HG02973 (cell line): Measurements from ENCODE around the gene SPOCK1.

Experiments
- ATAC-seq: cut with Tn5 transposase; IDR thresholded peaks from one replicate; pipeline ENCODE4 v1.9.1; 2021; ENCODE audit warnings: moderate library complexity; ENCODE audit not compliant: unreplicated experiment

Gene SPOCK1

DNA sequence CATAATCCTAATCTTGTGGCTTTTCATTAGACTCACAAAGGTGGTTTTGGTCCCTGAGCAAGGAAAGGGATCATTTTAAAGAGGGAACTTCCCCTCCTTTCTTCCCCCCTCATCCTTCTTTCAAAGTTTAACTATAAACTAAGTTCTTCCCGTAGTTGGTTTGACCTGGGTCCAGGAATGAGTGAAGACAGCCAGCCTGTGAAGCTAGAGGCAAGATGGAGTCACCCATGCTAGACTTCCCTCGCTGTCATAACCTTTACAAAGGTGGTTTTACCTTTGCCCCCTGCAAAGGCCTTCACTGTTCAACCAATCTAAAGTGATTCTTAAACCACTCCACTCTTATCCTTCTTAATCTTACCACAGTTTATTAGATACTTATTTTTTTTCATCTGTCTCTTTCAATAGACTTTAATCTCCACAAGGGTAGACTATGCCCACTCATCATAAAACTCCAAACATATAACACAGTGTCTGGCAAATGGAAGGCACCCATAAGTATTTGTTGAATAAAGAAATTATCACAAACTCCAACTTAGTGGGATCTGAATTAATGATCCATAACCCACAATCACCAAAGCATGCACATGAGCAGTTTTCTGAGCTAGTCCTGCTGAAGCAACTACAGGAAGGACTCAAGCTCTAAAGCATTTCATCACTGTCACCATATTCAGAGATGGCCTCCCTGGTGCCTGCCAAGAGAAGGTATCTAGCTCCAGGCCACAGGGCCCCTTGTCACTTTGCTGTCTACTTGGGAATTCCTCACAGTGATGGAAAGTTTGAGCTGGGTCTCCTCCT lies 369.0 kb downstream of the SPOCK1 start:
- no peak for ATAC-seq

DNA sequence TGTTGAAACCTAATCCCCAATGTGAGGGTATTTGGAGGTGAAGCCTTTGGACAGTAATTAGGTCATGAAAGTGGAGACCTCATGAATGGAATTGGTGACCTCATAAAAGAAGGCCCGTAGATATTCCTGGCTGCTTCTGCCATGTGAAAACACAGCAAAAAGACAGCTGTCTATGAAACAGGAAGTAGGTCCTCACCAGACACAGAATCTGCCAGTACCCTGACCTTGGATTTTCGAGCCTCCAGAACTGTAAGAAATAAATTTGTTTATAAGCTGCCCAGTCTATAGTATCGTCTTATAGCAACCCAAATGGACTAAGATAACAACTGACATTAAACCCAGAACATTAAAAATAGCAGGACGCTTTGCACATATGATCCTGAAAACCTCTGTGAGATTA lies 371.1 kb downstream of the SPOCK1 start:
- no peak for ATAC-seq

- no peak for ATAC-seq
These were observed 372.3 kb downstream of the SPOCK1 start for GRCh38 chr5:137126829-137127228.

GRCh38 chr5:137122558-137122957 lies 376.6 kb downstream of the SPOCK1 start:
- no peak for ATAC-seq

GRCh38 chr5:137122075-137122474 lies 377.1 kb downstream of the SPOCK1 start:
- ATAC-seq: no peak

DNA sequence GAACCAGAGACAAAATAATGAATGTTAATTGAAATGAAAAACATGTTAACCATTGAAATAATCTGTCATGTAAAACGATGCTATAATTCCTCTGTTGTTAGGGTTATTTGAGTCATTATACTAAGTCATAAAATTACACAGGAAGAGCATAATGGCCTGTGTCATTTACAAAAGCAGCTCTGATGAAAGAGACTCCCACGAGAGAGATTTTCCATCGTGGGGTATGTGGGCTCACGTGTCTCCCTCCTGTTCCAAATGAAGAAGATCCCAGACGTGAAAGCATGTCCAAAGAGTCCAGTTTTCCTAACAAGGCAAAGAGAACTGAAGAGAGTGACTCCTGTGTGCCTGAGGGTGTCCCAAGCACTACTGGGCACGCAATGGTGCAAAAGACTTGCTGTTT lies 379.8 kb downstream of the SPOCK1 start:
- no peak for ATAC-seq

- no peak for ATAC-seq
These were observed 380.5 kb downstream of the SPOCK1 start for GRCh38 chr5:137118629-137119028.

DNA sequence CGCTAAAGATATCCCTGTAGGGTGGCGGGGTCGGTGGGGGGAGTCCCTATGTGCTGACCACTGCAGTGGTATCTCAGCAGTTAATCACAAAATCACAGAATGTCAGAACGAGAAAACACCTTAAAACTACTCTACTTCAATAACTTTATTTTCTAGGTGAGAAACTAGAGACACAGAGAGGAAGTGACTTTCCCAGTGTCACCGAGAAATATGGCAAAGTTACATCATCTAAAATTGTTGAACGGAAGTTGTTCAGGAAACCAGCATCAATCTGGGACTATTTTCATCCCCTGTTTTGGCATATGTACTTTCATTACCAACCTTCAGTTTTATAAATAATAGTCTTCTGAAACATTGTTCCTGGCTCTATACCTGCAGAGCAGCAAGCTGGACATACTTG lies 384.0 kb downstream of the SPOCK1 start:
- no peak for ATAC-seq

- ATAC-seq: no peak
These were observed 384.6 kb downstream of the SPOCK1 start for GRCh38 chr5:137114529-137114928.

GRCh38 chr5:137113939-137114338 lies 385.2 kb downstream of the SPOCK1 start:
- ATAC-seq: no peak

DNA sequence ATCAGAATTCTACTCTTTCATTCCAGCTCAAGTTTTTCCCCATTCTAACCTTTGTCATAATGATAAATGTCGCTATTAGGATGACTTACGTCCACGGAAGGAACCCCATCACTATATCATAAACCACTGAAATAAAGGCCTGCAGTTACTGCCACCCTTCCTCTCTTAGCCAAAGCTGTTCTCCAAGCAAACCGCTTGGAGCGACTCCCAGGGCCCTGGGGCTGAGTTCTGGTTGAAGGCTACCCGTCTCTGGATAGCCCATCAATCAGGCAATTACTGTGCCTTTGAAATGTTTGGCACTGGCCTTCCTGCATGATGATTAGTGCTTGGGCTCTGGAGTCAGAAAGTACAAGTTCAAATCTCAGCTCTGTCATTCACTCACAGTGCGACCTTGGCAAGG lies 386.0 kb downstream of the SPOCK1 start:
- ATAC-seq: no peak

DNA sequence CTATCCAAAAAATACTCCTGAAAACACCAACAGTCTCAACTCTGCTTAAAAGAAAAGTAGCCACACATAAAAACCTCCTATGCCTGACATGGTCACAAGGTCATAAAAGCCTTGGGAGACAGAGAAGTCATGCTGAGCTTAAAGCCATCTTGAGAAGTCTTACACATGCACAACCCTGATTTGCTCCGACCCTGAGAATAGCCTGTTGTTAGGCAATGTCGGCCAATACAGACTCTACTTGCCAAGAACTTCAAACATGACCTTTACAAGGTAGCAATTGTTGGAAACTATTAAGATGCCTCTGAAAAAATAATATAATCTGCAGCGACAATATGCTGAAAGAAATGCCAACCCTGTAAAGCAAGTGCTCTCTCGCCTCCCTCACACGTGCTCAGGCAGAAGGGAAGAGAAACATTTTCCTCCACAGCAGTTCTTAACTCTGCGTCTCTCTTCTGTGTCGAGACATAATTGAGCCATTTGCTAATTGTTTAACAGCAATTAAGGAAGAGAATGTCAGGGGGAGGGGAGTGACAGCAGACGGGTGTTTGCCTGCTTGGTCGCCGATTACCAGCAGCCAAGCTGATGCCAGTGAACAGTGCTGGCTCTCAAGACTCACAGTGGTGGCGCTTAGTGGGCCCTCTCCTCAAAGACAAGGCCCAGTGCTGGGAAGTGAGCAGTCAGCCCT lies 393.6 kb downstream of the SPOCK1 start:
- no peak for ATAC-seq

DNA sequence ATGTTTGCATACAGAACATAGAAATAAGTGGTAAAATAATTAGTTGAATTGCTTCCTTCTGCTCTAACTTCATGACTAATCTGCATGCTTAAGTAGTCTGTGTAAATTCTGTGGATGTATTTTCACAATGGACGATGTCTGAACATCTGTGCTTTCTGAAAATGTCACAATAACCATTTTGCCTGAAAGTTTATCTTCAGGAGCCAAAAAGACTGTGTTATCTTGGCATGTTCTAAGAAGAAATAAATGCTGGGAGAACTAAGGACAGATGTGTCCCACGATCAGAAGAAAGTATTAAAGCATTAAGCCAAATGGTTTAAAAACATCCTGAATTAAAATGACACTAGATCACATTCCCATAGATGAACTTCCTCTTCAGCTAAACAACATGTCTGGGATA lies 397.6 kb downstream of the SPOCK1 start:
- no peak for ATAC-seq

DNA sequence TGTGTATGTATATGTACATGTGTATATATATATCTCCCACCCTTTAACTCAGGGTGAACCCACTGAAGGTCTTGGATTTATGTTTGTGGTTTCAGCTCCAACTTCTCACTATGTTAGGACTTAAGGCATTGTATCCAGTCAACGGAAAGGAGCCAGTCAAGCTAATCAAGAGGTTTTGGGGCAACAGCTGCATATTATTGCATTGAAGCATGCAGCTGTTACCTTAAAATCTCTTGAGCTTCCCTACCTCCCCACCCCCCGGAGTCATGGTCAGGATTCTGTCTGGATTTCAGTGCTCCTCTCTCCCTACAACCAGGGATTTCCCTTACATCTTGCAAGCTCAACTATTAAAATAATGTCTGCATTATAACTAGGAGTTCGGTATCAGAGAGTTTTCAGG lies 399.5 kb downstream of the SPOCK1 start:
- no peak for ATAC-seq

DNA sequence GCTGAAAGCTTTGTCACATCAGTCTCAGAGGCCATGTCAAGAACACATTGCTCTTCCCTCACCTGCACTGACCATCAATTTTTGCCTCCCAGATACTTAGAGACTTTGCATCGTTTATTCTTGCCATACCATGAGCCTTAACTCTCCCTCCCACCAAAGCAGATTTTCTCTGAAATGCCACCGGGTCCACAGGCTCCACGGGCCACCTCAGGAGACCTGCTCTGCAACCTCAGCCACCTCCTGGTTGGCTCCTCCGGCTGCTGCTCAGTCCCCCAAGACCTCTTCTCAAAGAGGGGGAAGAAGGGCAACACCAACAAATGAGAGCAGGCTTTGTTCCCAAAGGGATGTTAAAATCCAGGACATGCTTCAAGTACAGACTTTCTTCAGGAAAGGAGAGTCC lies 400.5 kb downstream of the SPOCK1 start:
- no peak for ATAC-seq

DNA sequence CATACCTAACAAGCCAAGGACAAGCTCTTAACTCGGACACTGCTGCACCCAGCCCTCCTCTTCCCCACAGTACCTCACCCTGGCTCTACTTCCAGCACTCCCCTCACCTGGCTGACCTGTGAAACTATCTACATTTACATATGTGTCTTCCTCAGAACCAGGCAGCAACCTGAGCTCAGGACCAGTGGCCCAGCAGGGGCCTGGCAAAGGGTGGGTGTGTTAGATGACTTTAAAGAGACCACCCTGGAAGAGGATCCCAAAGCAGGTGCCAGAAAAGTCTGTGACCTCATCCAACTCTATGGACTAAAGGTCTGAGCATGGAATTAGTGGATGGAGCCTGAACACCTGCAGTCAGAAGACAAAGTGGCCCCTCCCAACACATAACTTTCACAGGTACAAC lies 400.9 kb downstream of the SPOCK1 start:
- no peak for ATAC-seq

GRCh38 chr5:137097203-137097602 lies 401.9 kb downstream of the SPOCK1 start:
- ATAC-seq: no peak

GRCh38 chr5:137096149-137097103 lies 402.7 kb downstream of the SPOCK1 start:
- no peak for ATAC-seq

- no peak for ATAC-seq
These were observed 403.5 kb downstream of the SPOCK1 start for GRCh38 chr5:137095597-137095996.

DNA sequence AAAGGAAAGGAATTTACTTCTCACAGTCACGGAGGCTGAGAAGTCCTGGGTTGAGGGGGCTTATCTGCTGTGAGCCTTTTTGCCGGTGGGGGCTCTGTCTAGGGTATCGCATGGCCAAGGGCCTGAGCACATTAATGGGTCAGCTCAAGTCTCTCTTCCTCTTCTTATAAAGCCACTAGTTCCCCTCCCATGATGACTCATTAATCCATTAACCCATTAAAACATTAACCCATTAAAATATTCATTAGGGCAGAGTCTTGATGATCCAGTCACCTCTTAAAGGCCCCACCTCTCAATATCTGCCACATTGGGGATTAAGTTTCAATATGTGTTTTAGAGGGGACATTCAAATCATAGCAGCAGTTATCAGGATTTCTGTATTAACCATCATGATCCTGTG lies 406.3 kb downstream of the SPOCK1 start:
- no peak for ATAC-seq

DNA sequence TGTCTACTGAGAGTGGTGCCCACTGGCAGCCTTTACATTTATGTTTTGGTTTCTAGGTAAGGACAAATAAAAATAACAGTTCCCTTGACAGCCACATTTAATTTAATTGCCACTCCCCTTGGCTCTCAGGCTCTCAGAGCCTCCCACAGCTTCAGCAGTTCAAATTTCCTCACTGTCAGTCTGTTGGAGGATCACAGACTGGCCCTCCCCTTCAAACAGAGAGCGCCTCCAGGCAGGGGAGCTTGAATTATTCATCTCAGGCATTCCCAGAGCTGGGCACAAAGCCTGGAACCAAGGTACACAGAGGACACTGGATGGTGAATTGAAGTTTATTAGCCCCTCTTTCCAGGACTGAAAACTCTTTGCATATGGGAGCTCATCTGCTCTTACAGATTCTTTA lies 407.7 kb downstream of the SPOCK1 start:
- ATAC-seq: no peak
